Esophagus squamous epithelium (tissue), 5 donors: Measurements from ENCODE around the gene RASSF3. TPM values are rescaled to one million over a fixed set of nuclear protein-coding genes. Genes with fewer than 3 reads are reported as not detected.
"Not testable (repeated sequence)": the region's sequence is repeated elsewhere in the genome, so short reads cannot be mapped to it uniquely, and the experiment has no call there.

Experiments
- DNase-seq: peaks from one replicate; lab custom pipeline; 2025; lab: John Stamatoyannopoulos, UW
- H3K27ac ChIP-seq, 4 donors: fragments of 200-600 bp; sonication (generic); one replicate each; pipeline ENCODE4 v1.5.1; 2016 to 2019; ENCODE audit warnings: mild to moderate bottlenecking in 1 of 4
- H3K27me3 ChIP-seq, 4 donors: fragments of 200-600 bp; sonication (generic); 1 replicate in 3 of 4; 2 replicates in 1 of 4; pipeline versions ENCODE4 v1.5.1 to v1.6.0; 2017 to 2021; ENCODE audit warnings: antibody characterized with exemption in 1 of 4
- H3K36me3 ChIP-seq, 3 donors: fragments of 200-600 bp; sonication (generic); one replicate each; pipeline ENCODE4 v1.5.1; 2016 to 2019
- H3K4me1 ChIP-seq, 3 donors: fragments of 200-600 bp; sonication (generic); one replicate each; pipeline ENCODE4 v1.5.1; 2017 to 2019
- H3K4me3 ChIP-seq, 4 donors: fragments of 200-600 bp; sonication (generic); 1 replicate in 3 of 4; 2 replicates in 1 of 4; pipeline ENCODE4 v1.5.1; 2016 to 2019; ENCODE audit warnings: mild to moderate bottlenecking in 2 of 4, moderate library complexity in 1 of 4
- H3K9me3 ChIP-seq, 3 donors: fragments of 200-600 bp; sonication (generic); one replicate each; pipeline ENCODE4 v1.5.1; 2016 to 2019
- POLR2A ChIP-seq, 4 donors: fragments of 450-650 bp; IDR thresholded peaks; one replicate each; pipeline ENCODE4 v1.6.1; 2017; ENCODE audit warnings: antibody characterized with exemption in 4 of 4, mild to moderate bottlenecking in 4 of 4, moderate library complexity in 3 of 4
- WGBS, 2 donors: methylation state at CpG; one replicate each; pipeline ENCODE4 v1.1.5; 2018; 5-methylcytosine and 5-hydroxymethylcytosine counted together
- intact Hi-C: fragments of 100-400 bp; cut with DNase I; formaldehyde crosslinking; loops from one replicate; pipeline ENCODE4 v1.15.0; 2022
- total RNA-seq, 4 donors: library from RNA; depleted of rRNA; stranded (reverse); fragments of >200 nt; gene quantifications; one replicate each; pipeline ENCODE4 v1.1.0, GENCODE V29; 2016
- TF ChIP-seq, protein P1 (sequence below), 6 experiments: fragments of 450-650 bp in 4 of 6; fragments of 200-600 bp in 2 of 6; sonication (generic) in 2 of 6; IDR thresholded peaks; one replicate each; pipeline ENCODE4 v1.5.1; 2016 to 2019; ENCODE audit warnings: antibody characterized with exemption in 6 of 6, mild to moderate bottlenecking in 4 of 6, moderate library complexity in 4 of 6
- donor health status: DM: yes; HTN: yes; CAD: no.

RASSF3 gene
- total RNA-seq, 4 donors from 2014 or later, result 10.4 to 44.4 (median 15.5) TPM

DNA sequence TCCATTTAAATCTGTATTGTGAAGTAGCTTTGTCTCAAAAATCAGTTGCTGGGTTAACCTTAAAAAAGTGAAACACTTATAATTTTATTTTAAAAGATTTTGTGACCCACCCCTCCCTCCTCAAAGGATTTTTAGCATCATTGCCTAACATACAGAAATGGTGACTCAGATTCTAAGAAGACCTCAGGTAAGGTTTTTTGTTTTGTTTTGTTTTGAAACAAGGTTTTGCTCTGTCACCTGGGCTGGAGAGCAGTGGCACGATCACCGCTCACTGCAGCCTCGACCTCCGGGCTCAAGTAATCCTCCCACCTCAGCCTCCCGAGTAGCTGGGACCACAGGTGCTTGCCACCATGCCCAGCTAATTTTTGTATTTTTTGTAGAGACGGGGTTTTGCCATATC is 74.8 kb downstream of the RASSF3 start:
- Histone ChIP-seq H3K27me3 (no peaks in the 10 kb centered on the region), H3K9me3 (no peaks in the 10 kb centered on the region), H3K36me3 (peaks cover 0 to 40% (median 0%) of the 10 kb centered on the region in 3 donors), H3K27ac (no peak overlapping the region), H3K4me1 (peaks cover 5 to 54% (median 20%) of the 10 kb centered on the region in 3 donors), H3K4me3 (no peak overlapping the region)
- intact Hi-C loops, result no loop called here
- no peak for DNase-seq
- 96 to 98% methylated on average over 6 of the region's 6 CpGs for WGBS, 2 donors
- TF ChIP-seq, protein P1, sequence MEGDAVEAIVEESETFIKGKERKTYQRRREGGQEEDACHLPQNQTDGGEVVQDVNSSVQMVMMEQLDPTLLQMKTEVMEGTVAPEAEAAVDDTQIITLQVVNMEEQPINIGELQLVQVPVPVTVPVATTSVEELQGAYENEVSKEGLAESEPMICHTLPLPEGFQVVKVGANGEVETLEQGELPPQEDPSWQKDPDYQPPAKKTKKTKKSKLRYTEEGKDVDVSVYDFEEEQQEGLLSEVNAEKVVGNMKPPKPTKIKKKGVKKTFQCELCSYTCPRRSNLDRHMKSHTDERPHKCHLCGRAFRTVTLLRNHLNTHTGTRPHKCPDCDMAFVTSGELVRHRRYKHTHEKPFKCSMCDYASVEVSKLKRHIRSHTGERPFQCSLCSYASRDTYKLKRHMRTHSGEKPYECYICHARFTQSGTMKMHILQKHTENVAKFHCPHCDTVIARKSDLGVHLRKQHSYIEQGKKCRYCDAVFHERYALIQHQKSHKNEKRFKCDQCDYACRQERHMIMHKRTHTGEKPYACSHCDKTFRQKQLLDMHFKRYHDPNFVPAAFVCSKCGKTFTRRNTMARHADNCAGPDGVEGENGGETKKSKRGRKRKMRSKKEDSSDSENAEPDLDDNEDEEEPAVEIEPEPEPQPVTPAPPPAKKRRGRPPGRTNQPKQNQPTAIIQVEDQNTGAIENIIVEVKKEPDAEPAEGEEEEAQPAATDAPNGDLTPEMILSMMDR (IDR thresholded peaks at IDR 0.05), result no peak
- no peak for TF ChIP-seq POLR2A (IDR thresholded peaks at IDR 0.05)

DNA sequence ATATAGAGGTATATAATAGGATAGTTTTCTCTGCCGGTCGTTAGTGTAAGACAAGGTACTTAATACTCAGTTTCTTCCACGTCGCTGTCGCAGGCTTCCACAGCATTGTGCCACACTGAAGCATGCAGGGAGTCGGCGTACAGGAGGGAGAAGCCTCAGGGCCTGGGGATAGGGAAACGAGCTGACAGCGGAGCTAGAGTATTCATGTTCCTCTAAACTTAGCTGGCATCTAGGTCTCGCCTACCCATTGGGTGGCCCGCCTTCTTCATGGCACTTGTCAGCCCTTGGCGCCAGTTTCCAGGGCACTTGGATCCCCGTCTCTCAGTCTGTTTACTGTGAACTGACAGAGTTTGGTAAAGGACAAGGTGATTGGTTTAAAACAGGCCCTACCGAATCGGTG is 75.3 kb downstream of the RASSF3 start:
- no peaks in the 10 kb centered on the region for H3K9me3 ChIP-seq
- H3K27ac ChIP-seq, result peak overlapping the region in 1 of 4 donors; percentile 11
- H3K27me3 ChIP-seq, result no peaks in the 10 kb centered on the region
- H3K36me3 ChIP-seq, result peaks cover 0 to 40% (median 0%) of the 10 kb centered on the region in 3 donors
- no peak for TF ChIP-seq POLR2A (IDR thresholded peaks at IDR 0.05)
- TF ChIP-seq, protein P1 (IDR thresholded peaks at IDR 0.05), result no peak
- 90 to 93% methylated on average over 14 to 15 of the region's 15 CpGs for WGBS, 2 donors
- intact Hi-C loops, result no loop called here
- H3K4me3 ChIP-seq, result no peak overlapping the region
- no peak for DNase-seq
- peaks cover 0 to 48% (median 16%) of the 10 kb centered on the region in 3 donors for H3K4me1 ChIP-seq

DNA sequence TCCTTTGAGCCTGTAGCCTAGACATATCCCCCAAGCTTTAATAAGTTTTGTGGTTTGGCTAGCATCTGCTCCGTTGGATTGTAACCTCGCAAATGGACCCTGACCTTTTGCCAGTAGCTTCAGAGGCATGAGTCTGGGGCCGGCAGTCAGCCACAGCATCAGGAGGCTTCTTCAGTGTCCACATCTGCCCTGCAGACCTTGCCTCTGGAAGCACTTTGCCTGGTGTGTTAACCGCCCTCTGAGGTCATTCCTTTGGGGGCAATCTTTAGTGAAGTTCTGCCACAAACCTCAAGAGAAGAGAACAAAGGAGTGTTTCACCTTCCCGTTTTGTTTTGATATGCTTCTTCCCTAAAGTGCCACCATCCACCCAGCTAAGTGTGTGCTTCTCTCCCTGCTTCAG is 77.5 kb downstream of the RASSF3 start:
- 51 to 63% methylated on average over 5 of the region's 5 CpGs for WGBS, 2 donors
- H3K9me3 ChIP-seq, result no peaks in the 10 kb centered on the region
- TF ChIP-seq POLR2A (IDR thresholded peaks at IDR 0.05), result no peak
- TF ChIP-seq, protein P1 (IDR thresholded peaks at IDR 0.05), result no peak
- H3K4me3 ChIP-seq, result no peak overlapping the region
- H3K36me3 ChIP-seq, result peaks cover 0 to 40% (median 0%) of the 10 kb centered on the region in 3 donors
- intact Hi-C loops, result no loop called here
- H3K4me1 ChIP-seq, result peaks cover 0 to 26% (median 8%) of the 10 kb centered on the region in 3 donors
- H3K27ac ChIP-seq, result peak overlapping the region in 3 of 4 donors; percentile 6 to 39 (median 13)
- H3K27me3 ChIP-seq, result no peaks in the 10 kb centered on the region
- DNase-seq, result no peak

DNA sequence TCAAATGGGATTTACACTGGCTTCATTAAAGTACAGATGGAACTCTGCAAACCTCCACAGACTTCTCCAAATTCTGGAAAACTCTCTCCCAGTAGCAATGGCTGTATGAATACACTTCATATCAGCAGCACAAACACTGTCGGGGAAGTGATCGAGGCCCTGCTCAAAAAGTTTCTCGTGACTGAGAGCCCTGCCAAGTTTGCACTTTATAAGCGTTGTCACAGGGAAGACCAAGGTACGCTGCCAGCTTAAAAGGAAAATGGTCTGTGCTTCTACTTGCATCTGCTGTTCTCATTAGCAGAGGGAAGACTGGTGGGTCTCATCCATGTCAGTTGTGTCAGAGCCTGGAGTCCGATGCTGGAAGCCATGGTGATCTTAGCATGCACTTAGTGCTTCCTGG is 77.9 kb downstream of the RASSF3 start:
- no peaks in the 10 kb centered on the region for H3K27me3 ChIP-seq
- H3K27ac ChIP-seq, result peak overlapping the region in 3 of 4 donors; percentile 6 to 39 (median 13)
- peaks cover 0 to 22% (median 4%) of the 10 kb centered on the region in 3 donors for H3K4me1 ChIP-seq
- TF ChIP-seq, protein P1 (IDR thresholded peaks at IDR 0.05), result no peak
- TF ChIP-seq POLR2A (IDR thresholded peaks at IDR 0.05), result no peak
- no peak overlapping the region for H3K4me3 ChIP-seq
- peaks cover 0 to 42% (median 0%) of the 10 kb centered on the region in 3 donors for H3K36me3 ChIP-seq
- intact Hi-C loops, result no loop called here
- no peaks in the 10 kb centered on the region for H3K9me3 ChIP-seq
- no peak for DNase-seq
- 64 to 80% methylated on average over 6 of the region's 6 CpGs for WGBS, 2 donors

DNA sequence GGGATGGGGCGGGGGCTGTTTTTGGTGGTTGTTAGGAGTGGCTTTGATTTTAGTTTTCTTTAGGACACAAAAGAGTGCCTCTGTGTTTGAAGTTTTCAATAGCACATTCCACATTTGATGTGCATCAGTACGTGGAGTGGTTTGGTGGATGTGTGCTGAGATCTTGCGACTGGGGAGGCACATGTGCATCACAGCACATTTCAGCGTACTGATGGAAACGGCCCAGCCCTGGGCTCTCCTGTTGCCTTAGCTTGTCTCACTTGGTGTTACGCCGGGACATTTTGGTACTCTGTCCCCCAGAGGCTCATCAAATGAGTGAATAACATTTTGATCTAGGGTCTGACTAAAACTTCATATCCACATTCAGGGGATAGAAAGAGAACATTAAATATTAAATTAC is 78.4 kb downstream of the RASSF3 start:
- no peak overlapping the region for H3K4me3 ChIP-seq
- peaks cover 0 to 47% (median 2%) of the 10 kb centered on the region in 3 donors for H3K36me3 ChIP-seq
- TF ChIP-seq, protein P1 (IDR thresholded peaks at IDR 0.05), result no peak
- TF ChIP-seq POLR2A (IDR thresholded peaks at IDR 0.05), result no peak
- DNase-seq, result no peak
- intact Hi-C loops, result no loop called here
- H3K27ac ChIP-seq, result peak overlapping the region in 2 of 4 donors; percentile 6 to 39
- no peaks in the 10 kb centered on the region for H3K27me3 ChIP-seq
- no peaks in the 10 kb centered on the region for H3K9me3 ChIP-seq
- peaks cover 0 to 17% (median 0%) of the 10 kb centered on the region in 3 donors for H3K4me1 ChIP-seq
- WGBS, 2 donors, result 76 to 94% methylated on average over 7 of the region's 7 CpGs

DNA sequence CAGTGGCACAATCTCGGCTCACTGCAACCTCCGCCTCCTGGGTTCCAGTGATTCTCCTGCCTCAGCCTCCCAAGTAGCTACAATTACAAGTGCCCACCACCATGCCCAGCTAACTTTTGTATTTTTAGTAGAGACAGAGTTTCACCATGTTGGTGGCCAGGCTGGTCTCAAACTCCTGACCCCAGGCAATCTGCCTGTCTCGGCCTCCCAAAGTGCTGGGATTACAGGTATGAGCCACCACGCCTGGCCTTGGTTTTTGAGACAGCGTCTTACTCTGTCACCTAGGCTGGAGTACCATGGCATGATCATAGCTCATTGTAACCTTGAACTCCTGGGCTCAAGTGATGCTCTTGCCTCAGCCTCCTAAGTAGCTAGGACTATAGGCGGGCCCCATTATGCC is 79.9 kb downstream of the RASSF3 start:
- not testable (repeated sequence) for DNase-seq, H3K9me3 ChIP-seq, H3K27me3 ChIP-seq, H3K27ac ChIP-seq, H3K4me3 ChIP-seq
- intact Hi-C loops, result loop anchor here (10.0 kb wide), 1 partner anchor 75 kb away; the partner anchor contains the start of gene RASSF3
- Histone ChIP-seq H3K4me1 (peaks cover 0 to 17% (median 0%) of the 10 kb centered on the region in 3 donors), H3K36me3 (peaks cover 0 to 59% (median 3%) of the 10 kb centered on the region in 3 donors)
- WGBS, 2 donors, result 95 to 100% methylated on average over 2 to 6 of the region's 6 CpGs
